Anterior cingulate cortex (tissue), 58 donors: ENCODE results near the gene GZMH.
"Not testable (repeated sequence)": the region's sequence is repeated elsewhere in the genome, so short reads cannot be mapped to it uniquely, and the experiment has no call there.

Experiments
- DNase-seq, 58 donors: peaks; one replicate each; lab custom pipeline; 2025; lab: John Stamatoyannopoulos, UW

Gene GZMH

GRCh38 chr14:24609655-24610344, at the start of gene GZMH:
Gene GZMH, minus strand, starts transcription at chr14:24609685. Its CDS starts 72 bp downstream, at chr14:24609613.
- DNase-seq, result no peak

- DNase-seq, result not testable (repeated sequence)
Measured at GRCh38 chr14:24648361-24648760, 38.9 kb upstream of the GZMH start.

GRCh38 chr14:24639905-24640304, 30.4 kb upstream of the GZMH start:
- DNase-seq, result no peak

GRCh38 chr14:24639270-24639669, 29.8 kb upstream of the GZMH start:
- DNase-seq, result no peak

GRCh38 chr14:24634158-24634557, 24.7 kb upstream of the GZMH start, which contains the start of gene GZMB:
Gene GZMB, minus strand, starts transcription at chr14:24634190. Its CDS starts 30 bp downstream, at chr14:24634160.
- no peak for DNase-seq

- DNase-seq, result no peak
Measured at GRCh38 chr14:24633353-24633752, 23.9 kb upstream of the GZMH start.

GRCh38 chr14:24632761-24633160, 23.3 kb upstream of the GZMH start:
- no peak for DNase-seq

- DNase-seq, result no peak
Measured at GRCh38 chr14:24632336-24632735, 22.9 kb upstream of the GZMH start.

GRCh38 chr14:24631749-24632335, 22.4 kb upstream of the GZMH start:
- DNase-seq, result no peak

GRCh38 chr14:24630872-24631477, 21.5 kb upstream of the GZMH start:
- DNase-seq, result peak in 1 of 58 donors; percentile 1

- DNase-seq, result no peak
Measured at GRCh38 chr14:24630087-24630871, 20.8 kb upstream of the GZMH start.

- no peak for DNase-seq
Measured at GRCh38 chr14:24629521-24629920, 20.0 kb upstream of the GZMH start.

- DNase-seq, result no peak
Measured at GRCh38 chr14:24613747-24614146, 4.3 kb upstream of the GZMH start.

GRCh38 chr14:24613241-24613640, 3.8 kb upstream of the GZMH start:
- DNase-seq, result no peak

- DNase-seq, result no peak
Measured at GRCh38 chr14:24612196-24612595, 2.7 kb upstream of the GZMH start.

- no peak for DNase-seq
Measured at GRCh38 chr14:24607635-24608514, 1.6 kb downstream of the GZMH start.

- no peak for DNase-seq
Measured at GRCh38 chr14:24607081-24607480, 2.4 kb downstream of the GZMH start.

- DNase-seq, result no peak
Measured at GRCh38 chr14:24606297-24606696, 3.2 kb downstream of the GZMH start.

GRCh38 chr14:24605435-24606190, 3.9 kb downstream of the GZMH start:
- peak in 1 of 58 donors; percentile 1 for DNase-seq
